Measurements from ENCODE around the gene ZFHX3. TPM values are rescaled to one million over a fixed set of nuclear protein-coding genes. Genes with fewer than 3 reads are reported as not detected.

The ZFHX3 gene
- polyA plus RNA-seq, 1 donor (not counting 4 experiments of a cell fraction or from before 2014, with no cell fraction given): 1.2 TPM

DNA sequence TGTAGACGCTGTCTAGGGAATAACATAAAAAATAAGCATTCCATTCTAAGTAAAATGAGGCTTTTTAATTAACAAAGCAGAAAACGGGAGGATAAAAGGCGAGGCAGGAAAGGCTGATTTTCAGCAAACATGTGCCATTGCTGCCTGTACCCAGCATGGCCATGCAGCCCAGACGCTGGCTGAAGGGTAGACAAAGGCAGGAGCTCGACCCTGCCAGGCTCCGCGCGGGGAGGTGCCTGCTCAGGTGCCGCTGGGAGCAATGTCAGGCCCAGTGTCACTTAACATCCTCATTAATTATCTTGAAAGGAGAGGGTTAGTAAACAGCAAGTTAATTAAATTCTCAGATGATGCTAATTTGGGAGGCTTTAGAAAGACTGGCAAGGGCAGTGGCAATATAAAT, 136.0 kb downstream of the ZFHX3 start:
- TF ChIP-seq CTCF (optimal IDR thresholded peaks at IDR 0.05 in 1 of 3, IDR thresholded peaks at IDR 0.05 in 1 of 3, conservative IDR thresholded peaks at IDR 0.05 in 1 of 3; ENCODE audit: extremely low read depth in 1 of 3, insufficient read depth in 2 of 3, low read length in 3 of 3) (no peak), EZH2 (IDR thresholded peaks at IDR 0.05; ENCODE audit: low read length) (no peak)
- no peaks in the 10 kb centered on the region for H3K9me1 ChIP-seq (ENCODE audit: control insufficient read depth, extremely low read depth, insufficient read depth, low read length)
- H4K20me1 ChIP-seq (ENCODE audit: control insufficient read depth, extremely low read depth, insufficient read depth, low read length): peaks cover 9% of the 10 kb centered on the region
- no peaks in the 10 kb centered on the region for H3K36me3 ChIP-seq (ENCODE audit: control insufficient read depth in 2 of 2, extremely low read depth in 1 of 2, insufficient read depth in 2 of 2, low read length in 2 of 2)
- H3K9me3 ChIP-seq (ENCODE audit: control insufficient read depth, low read depth, low read length): no peaks in the 10 kb centered on the region
- dilution Hi-C loops (cut with MboI; ENCODE audit: extremely low pct_ligation_motif_present, low sequenced_read_pairs): no loop called here
- peaks cover 2% of the 10 kb centered on the region for H3K4me1 ChIP-seq (ENCODE audit: control insufficient read depth, extremely low read depth, insufficient read depth, low read length)
- H2AFZ ChIP-seq (ENCODE audit: control insufficient read depth, low read length): no peak overlapping the region
- DNase-seq (ENCODE audit: low read depth, low spot score): no peak
- H3K4me3 ChIP-seq (ENCODE audit: control insufficient read depth in 2 of 3, extremely low read depth in 1 of 3, insufficient read depth in 2 of 3, low read depth in 1 of 3, low read length in 3 of 3): no peak overlapping the region
- no peak overlapping the region for H3K27ac ChIP-seq (ENCODE audit: control insufficient read depth, insufficient read depth, low read length)
- H3K9ac ChIP-seq (ENCODE audit: control insufficient read depth, extremely low read depth, insufficient read depth, low read length): no peak overlapping the region
- no peak for FAIRE-seq
- H3K27me3 ChIP-seq (ENCODE audit: control insufficient read depth, extremely low read depth, insufficient read depth, low read length): no peaks in the 10 kb centered on the region
- no peak overlapping the region for H3K4me2 ChIP-seq (ENCODE audit: control insufficient read depth, extremely low read depth, insufficient read depth, low read depth, low read length)
- H3K79me2 ChIP-seq (ENCODE audit: control insufficient read depth, insufficient read depth, low read length): no peaks in the 10 kb centered on the region

DNA sequence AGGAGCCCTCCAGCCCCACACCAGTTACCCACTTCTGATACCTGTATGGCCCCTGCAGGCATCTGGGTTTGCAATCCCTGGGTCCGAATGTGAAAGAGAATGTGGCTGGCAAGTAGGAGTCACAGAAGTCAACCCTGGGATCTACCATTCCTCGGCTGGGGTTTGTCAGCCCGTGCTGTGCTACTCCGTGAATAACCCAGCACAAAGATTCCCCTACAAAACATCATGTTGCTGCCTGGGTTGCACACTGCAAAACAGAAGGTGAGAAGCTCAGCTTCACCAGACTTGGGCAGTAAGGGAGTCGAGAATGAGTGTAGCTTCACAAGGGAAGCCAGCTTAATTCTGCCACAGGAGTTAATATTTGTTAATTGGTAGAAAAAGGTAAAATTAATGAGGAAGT, 137.1 kb downstream of the ZFHX3 start:
- TF ChIP-seq CTCF (optimal IDR thresholded peaks at IDR 0.05 in 1 of 3, IDR thresholded peaks at IDR 0.05 in 1 of 3, conservative IDR thresholded peaks at IDR 0.05 in 1 of 3; ENCODE audit: extremely low read depth in 1 of 3, insufficient read depth in 2 of 3, low read length in 3 of 3): no peak
- TF ChIP-seq EZH2 (IDR thresholded peaks at IDR 0.05; ENCODE audit: low read length): no peak
- H3K4me1 ChIP-seq (ENCODE audit: control insufficient read depth, extremely low read depth, insufficient read depth, low read length): peaks cover 2% of the 10 kb centered on the region
- H3K9ac ChIP-seq (ENCODE audit: control insufficient read depth, extremely low read depth, insufficient read depth, low read length): no peak overlapping the region
- H3K79me2 ChIP-seq (ENCODE audit: control insufficient read depth, insufficient read depth, low read length): no peaks in the 10 kb centered on the region
- no peak overlapping the region for H3K27ac ChIP-seq (ENCODE audit: control insufficient read depth, insufficient read depth, low read length)
- H3K4me2 ChIP-seq (ENCODE audit: control insufficient read depth, extremely low read depth, insufficient read depth, low read depth, low read length): no peak overlapping the region
- H3K9me1 ChIP-seq (ENCODE audit: control insufficient read depth, extremely low read depth, insufficient read depth, low read length): no peaks in the 10 kb centered on the region
- dilution Hi-C loops (cut with MboI; ENCODE audit: extremely low pct_ligation_motif_present, low sequenced_read_pairs): no loop called here
- H3K27me3 ChIP-seq (ENCODE audit: control insufficient read depth, extremely low read depth, insufficient read depth, low read length): no peaks in the 10 kb centered on the region
- no peak overlapping the region for H2AFZ ChIP-seq (ENCODE audit: control insufficient read depth, low read length)
- no peaks in the 10 kb centered on the region for H3K9me3 ChIP-seq (ENCODE audit: control insufficient read depth, low read depth, low read length)
- H4K20me1 ChIP-seq (ENCODE audit: control insufficient read depth, extremely low read depth, insufficient read depth, low read length): peaks cover 9% of the 10 kb centered on the region
- FAIRE-seq: no peak
- H3K36me3 ChIP-seq (ENCODE audit: control insufficient read depth in 2 of 2, extremely low read depth in 1 of 2, insufficient read depth in 2 of 2, low read length in 2 of 2): no peaks in the 10 kb centered on the region
- H3K4me3 ChIP-seq (ENCODE audit: control insufficient read depth in 2 of 3, extremely low read depth in 1 of 3, insufficient read depth in 2 of 3, low read depth in 1 of 3, low read length in 3 of 3): no peak overlapping the region
- DNase-seq (ENCODE audit: low read depth, low spot score): no peak
